Measurements from ENCODE around the gene NSRP1.
A peak's percentile ranks its signal among the peaks of the same experiment; 100 is the strongest.
"Not testable (repeated sequence)": the region's sequence is repeated elsewhere in the genome, so short reads cannot be mapped to it uniquely, and the experiment has no call there.

The NSRP1 gene

DNA sequence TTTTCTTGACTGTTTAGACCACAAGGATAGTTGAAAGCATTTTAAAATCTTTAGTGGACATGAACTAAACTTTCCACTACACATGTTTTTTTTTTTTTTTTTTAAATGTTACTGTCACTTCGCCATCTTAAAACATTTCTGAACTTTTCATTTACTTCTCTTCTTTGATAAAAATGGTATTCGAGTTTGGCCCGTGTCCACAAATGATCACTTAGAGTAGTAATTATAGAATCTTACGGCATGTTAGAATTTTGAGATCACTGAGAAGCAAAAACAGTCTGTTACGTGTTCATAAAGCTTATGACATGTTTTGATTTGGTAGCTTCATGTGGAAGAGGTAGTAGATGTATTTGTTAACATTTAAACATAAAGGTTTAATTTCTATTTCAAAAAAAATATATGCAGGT lies 1.1 kb downstream of the NSRP1 start:
- peaks cover 24% of the 10 kb centered on the region for H3K4me1 ChIP-seq (ENCODE audit: low read length)
- H4K20me1 ChIP-seq (ENCODE audit: insufficient read depth, low read length), result no peaks in the 10 kb centered on the region
- peak overlapping the region; percentile 65 for H3K4me2 ChIP-seq (ENCODE audit: low read depth, low read length)
- H3K9ac ChIP-seq (ENCODE audit: low read length), result peak overlapping the region; percentile 87; the same call in 1 of the 2 replicates
- H3K27me3 ChIP-seq (replicated peaks; ENCODE audit: insufficient read depth, low read length), result no peaks in the 10 kb centered on the region
- H3K9me3 ChIP-seq (replicated peaks; ENCODE audit: insufficient read depth, low read length), result no peaks in the 10 kb centered on the region
- 0 out of 2 replicates have a peak, but pooled peaks cover 9% of the 10 kb centered on the region for H3K36me3 ChIP-seq (replicated peaks; ENCODE audit: insufficient read depth, low read length)
- DNase-seq, result no peak
- peaks cover 29% of the 10 kb centered on the region for H3F3A ChIP-seq (ENCODE audit: insufficient read depth, low read length)
- no peaks in the 10 kb centered on the region for H3K9me2 ChIP-seq (replicated peaks; ENCODE audit: insufficient read depth, low read length)
- no peak overlapping the region for H2AFZ ChIP-seq (ENCODE audit: low read length)
- H3K79me2 ChIP-seq (ENCODE audit: low read length), result peaks cover 44% of the 10 kb centered on the region
- peak overlapping the region; percentile 93 for H3K4me3 ChIP-seq (ENCODE audit: low read length)
- no peak for TF ChIP-seq CTCF (IDR thresholded peaks at IDR 0.05; ENCODE audit: low read length)
- TF ChIP-seq EZH2 (optimal IDR thresholded peaks at IDR 0.05; ENCODE audit: low read depth, low read length), result no peak
- TF ChIP-seq EZH2phosphoT487 (IDR thresholded peaks at IDR 0.05; ENCODE audit: low read length), result no peak
- H3K27ac ChIP-seq (ENCODE audit: low read length), result no peak overlapping the region

GRCh38 chr17:30118635-30119034 lies 2.0 kb downstream of the NSRP1 start:
- not testable (repeated sequence) for H3K4me3 ChIP-seq (ENCODE audit: low read length); H2AFZ ChIP-seq (ENCODE audit: low read length); H3K27ac ChIP-seq (ENCODE audit: low read length); H3K36me3 ChIP-seq (replicated peaks; ENCODE audit: insufficient read depth, low read length); H3K9me2 ChIP-seq (replicated peaks; ENCODE audit: insufficient read depth, low read length); H3K4me2 ChIP-seq (ENCODE audit: low read depth, low read length); H3K9me3 ChIP-seq (replicated peaks; ENCODE audit: insufficient read depth, low read length); H3K9ac ChIP-seq (ENCODE audit: low read length); H4K20me1 ChIP-seq (ENCODE audit: insufficient read depth, low read length); H3K27me3 ChIP-seq (replicated peaks; ENCODE audit: insufficient read depth, low read length); DNase-seq
- peaks cover 51% of the 10 kb centered on the region for H3K79me2 ChIP-seq (ENCODE audit: low read length)
- peaks cover 16% of the 10 kb centered on the region for H3K4me1 ChIP-seq (ENCODE audit: low read length)
- H3F3A ChIP-seq (ENCODE audit: insufficient read depth, low read length), result peaks cover 20% of the 10 kb centered on the region

- peaks cover 60% of the 10 kb centered on the region for H3K79me2 ChIP-seq (ENCODE audit: low read length)
- peaks cover 9% of the 10 kb centered on the region; the same call in 1 of the 2 replicates for H3K36me3 ChIP-seq (replicated peaks; ENCODE audit: insufficient read depth, low read length)
These were observed 7.7 kb downstream of the NSRP1 start for GRCh38 chr17:30124273-30124796.

More at GRCh38 chr17:30124273-30124796, 7.7 kb downstream of the NSRP1 start:
- Histone ChIP-seq H4K20me1 (ENCODE audit: insufficient read depth, low read length) (peaks cover 13% of the 10 kb centered on the region; the same call in 1 of the 2 replicates), H3K9me3 (replicated peaks; ENCODE audit: insufficient read depth, low read length) (no peaks in the 10 kb centered on the region), H3K9me2 (replicated peaks; ENCODE audit: insufficient read depth, low read length) (no peaks in the 10 kb centered on the region), H3K27ac (ENCODE audit: low read length) (no peak overlapping the region), H3K4me1 (ENCODE audit: low read length) (peaks cover 5% of the 10 kb centered on the region; the same call in 1 of the 2 replicates), H3F3A (ENCODE audit: insufficient read depth, low read length) (peaks cover 17% of the 10 kb centered on the region; the same call in 1 of the 2 replicates), H2AFZ (ENCODE audit: low read length) (no peak overlapping the region), H3K4me2 (ENCODE audit: low read depth, low read length) (no peak overlapping the region), H3K27me3 (replicated peaks; ENCODE audit: insufficient read depth, low read length) (no peaks in the 10 kb centered on the region), H3K4me3 (ENCODE audit: low read length) (no peak overlapping the region), H3K9ac (ENCODE audit: low read length) (no peak overlapping the region)
- TF ChIP-seq CTCF (IDR thresholded peaks at IDR 0.05; ENCODE audit: low read length), result no peak
- no peak for TF ChIP-seq EZH2 (optimal IDR thresholded peaks at IDR 0.05; ENCODE audit: low read depth, low read length)
- no peak for TF ChIP-seq EZH2phosphoT487 (IDR thresholded peaks at IDR 0.05; ENCODE audit: low read length)
- no peak for DNase-seq
